GM18867 (cell line): ENCODE results near the gene FBLN1.

Source experiments
- ATAC-seq: cut with Tn5 transposase; IDR thresholded peaks from one replicate; pipeline ENCODE4 v1.9.1; 2021; ENCODE audit warnings: mild to moderate bottlenecking, moderate library complexity; ENCODE audit not compliant: unreplicated experiment

Gene FBLN1

DNA sequence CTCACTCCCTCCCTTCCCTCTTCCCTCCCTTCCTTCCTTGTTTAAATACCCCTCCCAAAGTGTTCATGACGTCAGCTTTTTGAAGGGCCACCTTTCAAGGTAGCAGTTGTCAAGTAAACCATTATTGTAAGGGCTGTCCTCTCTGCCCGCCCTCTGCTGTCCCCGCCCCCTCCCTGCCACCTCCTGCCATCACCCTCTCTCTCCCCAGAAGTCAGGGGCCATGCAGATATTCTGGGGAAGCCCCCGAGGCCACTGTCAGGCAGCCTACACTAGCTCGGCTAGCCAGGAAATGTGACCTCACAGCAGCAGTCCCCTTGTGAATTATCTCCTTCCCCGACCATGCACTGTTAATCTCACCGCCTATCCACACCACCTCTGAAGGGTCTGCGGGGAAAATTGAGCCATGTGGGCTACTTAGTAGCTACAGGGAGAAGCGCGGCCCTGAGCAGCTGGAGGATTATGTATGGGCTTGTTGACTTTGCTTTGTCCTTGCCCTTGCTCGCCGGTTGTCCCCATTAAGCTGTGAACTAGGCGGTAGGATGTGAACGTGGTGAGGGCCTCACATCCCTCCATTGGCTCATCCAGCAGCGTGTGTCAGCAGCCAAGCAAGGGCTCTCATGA is 126.9 kb downstream of the FBLN1 start:
- ATAC-seq: no peak

DNA sequence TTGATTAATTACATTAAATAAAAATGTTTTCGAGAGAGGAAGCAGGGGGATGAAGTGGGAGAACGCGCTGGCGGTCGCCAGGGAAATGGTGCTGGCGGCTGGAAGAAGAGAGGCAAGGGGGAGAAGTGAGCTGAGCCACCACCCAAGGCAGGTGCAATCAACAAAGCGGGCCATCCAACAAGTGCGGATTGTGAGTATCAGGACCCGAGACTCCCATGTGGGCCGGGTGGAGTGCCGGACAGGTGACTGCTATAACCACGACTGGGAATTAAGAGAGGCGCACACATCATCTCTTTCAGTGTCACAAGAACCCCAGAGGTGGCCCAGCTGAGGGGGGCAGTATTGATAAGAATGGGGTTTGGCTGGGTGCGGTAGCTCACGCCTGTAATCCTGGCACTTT is 127.8 kb downstream of the FBLN1 start:
- ATAC-seq: no peak

DNA sequence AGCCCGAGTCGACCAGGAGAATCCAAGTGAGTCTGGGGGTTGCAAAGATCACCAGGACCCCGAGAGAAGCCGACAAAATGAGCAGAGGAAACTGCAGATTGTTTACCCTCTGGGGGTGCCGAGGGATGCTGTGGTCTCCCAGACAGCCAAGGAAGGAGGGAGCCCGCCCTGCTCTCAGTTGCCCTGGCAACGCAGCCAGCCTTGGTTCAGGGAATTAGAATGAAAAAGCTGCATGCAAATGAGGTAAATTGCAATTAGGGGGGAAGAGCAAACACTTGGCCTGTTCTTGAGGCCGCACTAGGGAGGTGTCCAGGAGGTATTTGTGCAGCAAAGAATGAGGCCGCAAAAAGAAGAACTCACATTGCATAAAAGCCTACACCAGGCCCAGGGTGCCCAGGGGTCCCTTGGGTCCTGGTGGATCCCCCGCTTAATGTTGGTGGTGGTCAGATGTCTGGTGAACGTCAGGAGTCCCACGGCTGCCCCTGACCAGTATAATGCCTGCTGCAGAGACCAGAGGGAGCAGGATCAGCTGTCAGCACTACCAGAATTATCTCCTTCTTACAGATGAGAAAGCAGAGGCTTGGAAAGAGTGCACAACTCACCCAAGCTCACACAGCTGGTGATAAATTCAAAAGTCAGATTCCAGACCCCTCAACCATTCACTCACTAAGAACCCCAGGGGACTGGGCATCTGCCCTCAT is 128.6 kb downstream of the FBLN1 start:
- no peak for ATAC-seq

DNA sequence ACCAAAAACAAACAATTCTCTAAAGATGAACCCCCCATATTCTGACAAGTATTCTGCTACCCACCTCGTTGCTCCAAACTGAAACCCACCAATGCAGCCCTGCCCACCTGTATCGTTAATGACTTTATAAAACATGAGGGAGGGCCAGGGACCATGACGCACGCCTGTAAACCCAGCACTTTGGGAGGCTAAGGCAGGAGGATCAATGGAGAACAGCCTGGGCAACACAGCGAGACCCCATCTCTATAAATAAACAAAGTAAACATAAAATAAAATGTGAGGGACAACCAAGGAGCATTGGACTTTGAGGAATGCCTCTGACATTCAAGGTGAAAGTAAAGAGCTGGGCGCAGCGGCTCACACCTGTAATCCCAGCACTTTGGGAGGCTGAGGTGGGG is 129.2 kb downstream of the FBLN1 start:
- ATAC-seq: no peak

DNA sequence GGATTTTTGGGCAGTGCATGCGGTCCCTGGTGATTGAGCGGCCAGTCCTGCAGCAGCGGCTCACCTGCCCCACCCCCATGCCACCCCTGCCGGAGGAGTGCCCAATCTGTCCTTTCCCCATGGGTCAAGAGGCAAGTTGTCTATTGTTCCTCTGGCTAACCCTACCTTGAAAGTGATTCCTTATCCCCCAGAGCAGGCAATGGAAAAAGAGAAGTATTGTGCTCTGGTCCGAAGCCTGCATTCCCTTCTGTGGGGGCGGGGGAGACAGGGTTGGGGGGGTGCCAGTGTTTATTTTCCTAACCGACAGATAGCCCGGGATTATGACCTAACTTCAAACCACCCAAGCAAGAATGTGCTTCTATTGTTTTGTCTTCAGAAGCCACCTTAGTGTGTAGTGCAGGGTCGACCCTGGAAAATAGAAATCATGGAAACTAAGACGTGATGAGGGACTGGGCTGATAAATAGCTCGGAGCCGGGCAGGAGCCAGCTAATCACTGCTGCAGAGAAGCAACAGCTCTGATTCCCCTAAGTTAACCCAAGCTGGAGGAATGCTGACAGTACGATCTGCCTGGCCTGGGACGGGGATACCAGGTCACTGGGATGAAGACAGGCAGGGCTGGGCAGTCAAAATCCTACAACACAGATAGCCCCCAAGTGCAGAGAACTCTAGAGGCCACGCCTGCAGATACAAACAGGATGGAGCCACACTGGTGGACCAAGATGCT is 130.3 kb downstream of the FBLN1 start:
- ATAC-seq: no peak

DNA sequence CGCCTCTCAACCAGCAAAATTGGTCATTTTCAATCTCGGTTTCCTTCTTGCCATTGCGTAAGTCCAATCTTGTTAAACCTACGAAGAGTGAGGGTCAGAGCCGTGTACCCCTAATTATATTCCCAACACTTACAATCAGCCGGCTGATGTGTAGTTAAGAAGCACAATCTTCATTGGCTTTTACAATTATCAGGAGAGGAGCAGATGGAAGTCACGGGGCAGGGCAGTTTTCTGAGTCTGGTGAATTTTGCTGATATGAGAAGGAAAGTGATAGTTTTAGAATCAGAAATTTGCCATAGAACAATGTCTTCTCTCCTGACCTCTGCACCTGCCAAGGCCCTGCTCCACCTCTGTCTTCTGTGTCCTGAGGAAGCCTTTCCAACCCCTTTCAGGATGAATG is 134.0 kb downstream of the FBLN1 start:
- no peak for ATAC-seq

DNA sequence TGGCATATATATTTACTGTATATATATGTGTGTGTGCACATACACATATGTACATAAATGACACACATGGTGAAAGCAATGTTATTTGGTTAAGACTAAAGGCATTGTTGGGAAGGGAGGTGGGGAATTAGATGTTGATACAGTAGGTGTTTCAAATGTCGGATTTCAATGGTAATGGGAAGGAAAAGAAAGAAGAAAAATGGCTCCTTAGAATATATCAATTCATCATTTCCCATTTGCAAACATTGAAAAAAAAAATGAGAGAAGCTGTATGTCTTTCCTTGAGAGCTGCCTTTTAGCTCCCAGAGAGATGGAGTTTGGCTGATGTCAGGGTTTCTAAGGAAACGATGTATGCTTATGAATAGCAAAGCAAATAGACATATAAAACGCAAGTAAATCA is 135.5 kb downstream of the FBLN1 start:
- no peak for ATAC-seq

DNA sequence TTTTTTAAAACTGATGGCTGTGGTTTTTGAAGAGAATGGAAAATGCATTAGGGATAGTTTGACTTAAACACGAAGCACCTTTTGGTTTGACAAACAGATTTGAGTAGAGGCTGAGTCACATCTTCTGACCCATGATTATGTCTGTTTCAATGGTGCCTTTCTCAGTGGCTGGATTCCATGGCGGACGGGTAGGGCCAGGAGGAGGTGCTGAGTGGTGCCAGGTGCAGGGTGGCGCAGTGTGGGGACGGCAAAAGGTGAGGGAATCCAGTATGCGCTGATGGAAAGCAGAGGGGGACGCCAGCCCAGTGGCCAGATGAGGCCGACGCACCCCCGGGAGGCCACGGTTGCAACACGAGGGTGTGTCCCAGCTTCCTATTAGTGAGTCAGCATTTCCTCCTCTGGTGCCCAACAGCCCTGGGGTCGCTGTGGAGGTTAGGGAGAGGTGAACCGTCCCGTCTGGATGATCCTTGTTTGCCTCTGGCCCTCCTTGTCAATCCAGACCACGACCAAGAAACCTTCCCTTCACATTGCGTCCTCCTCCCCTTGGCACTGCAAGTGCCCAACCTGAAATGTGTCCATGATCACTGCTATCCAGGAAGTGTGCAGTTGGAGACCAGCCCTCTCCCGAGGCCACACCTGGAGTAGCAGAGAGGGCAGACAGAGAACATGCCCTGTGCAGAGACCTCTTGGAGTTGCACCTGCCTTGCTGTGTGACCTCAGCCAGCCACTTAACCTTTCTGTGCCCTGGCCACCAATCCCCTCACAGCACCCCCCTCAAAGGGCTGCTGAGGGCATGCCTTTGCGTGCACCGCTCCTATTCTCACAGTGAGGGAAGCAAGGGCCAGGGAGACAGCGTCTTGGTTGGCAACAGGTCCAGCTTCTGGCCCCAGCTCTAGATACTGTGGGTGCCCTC is 136.4 kb downstream of the FBLN1 start:
- no peak for ATAC-seq

DNA sequence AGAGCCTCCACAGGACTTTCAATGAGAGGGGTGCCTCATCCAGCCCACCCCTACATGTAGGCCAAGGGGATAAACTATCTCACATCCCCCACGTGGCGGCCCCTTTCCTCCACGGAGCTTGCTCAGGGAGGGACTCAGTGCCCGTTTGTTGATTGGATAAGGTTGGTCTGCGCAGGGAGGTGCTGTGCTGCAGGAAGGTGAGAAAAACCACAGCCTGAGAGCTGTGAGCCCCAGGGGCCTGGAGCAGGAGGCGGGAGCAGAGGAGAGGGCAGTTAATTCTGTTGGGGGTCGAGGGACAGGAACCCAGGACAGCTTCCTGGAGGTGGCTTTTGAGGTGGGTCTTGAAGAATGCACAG is 137.0 kb downstream of the FBLN1 start:
- ATAC-seq: no peak

DNA sequence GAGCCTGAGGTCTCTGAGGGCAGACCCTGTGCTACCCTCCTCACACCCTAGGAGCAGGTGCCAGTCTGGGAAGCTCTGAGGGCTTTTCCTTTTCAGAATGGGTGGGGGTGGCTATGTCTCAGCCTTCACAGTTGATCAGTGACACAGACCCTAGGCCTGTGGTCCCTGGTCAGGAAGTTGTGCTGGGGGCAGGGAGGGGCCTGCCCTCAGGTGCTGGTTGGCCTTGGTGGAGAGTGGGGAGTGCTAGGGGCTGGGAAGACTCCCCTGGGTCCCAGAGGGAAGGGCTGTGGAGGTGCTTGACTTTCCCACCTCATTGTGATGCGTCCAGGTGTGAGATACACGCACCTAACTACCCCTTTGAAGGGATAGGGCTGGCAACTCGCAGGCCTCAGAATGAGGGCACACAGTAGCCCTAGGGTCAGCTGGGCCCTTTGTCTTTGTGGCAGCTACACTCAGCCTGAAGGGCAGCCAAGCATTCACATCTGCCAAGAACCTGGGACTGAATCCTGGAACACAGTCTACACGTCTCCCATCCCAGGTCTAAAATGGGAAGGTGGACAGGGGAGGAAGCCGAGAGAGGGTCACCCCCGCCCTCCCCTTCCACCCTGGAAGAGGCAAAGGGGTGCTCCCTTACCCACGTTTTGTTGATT is 137.7 kb downstream of the FBLN1 start:
- no peak for ATAC-seq

DNA sequence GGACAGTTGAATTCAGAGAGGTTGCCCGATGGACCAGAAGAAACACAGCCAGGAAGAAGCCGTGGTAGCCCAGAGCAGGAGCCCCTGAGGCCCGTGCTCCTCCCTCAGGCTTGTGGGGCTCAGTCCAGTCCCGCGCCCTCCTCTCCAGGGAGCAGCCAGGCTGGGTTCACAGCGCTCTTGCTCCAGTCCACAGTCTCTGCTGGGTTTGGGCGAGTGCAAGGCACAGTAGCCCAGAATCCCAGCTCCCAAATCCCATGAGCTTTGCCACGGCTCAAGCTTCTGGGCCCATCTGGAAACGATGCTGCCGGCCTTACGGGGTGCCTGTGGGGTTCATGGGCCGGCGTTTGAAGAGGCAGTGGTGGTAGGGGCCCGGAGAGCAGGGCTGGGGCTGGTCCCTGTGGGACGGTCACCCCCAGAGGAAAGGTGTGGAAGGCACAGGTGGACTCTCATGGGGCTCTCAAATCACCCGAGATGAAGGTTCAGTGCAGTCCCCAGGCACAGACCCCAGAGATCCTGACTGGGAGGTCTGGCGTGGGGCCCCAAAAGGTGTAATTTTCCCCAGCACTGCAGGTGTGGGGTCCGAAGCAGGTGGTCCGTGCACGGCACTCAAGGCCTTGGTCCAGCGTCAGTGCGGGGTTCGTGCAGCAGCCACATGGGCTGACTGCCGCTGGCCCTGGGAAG is 138.4 kb downstream of the FBLN1 start:
- ATAC-seq: no peak

DNA sequence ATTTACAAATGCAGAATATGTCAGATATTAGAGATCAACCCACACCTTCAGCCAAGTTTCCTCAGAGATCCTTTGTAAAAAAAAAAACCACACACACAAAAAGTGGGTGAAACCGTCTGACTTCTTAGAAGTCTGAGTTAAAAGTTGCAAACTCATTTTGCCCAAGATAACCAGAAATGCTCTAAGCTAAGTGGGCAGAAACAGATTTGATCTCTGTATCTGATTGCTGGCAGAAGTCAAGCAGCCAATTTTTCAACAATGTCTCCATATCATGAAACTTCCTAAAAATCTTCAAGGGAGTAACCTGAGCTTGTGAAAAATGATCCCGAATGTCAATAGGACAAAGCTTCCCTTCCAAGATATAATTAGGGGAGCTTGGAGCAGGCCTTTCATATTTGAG is 140.3 kb downstream of the FBLN1 start:
- no peak for ATAC-seq

DNA sequence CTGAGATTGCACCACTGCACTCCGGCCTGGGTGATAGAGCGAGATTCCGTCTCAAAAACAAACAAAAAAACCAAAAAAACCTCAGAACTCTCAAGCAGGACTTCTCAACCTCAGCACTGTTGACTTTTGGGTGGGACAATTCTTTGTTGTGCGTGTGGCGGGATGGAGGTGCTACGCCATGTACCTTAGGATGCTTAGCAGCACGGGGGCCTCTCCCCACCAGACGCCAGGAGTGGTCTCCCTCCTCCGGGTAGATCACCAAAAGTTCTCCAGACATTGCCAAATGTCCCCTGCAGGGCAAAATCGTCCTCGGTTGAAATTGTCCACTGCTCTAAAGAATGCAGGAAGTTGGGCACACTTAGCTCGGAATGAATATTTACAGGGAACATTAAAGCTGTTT is 142.0 kb downstream of the FBLN1 start:
- no peak for ATAC-seq

DNA sequence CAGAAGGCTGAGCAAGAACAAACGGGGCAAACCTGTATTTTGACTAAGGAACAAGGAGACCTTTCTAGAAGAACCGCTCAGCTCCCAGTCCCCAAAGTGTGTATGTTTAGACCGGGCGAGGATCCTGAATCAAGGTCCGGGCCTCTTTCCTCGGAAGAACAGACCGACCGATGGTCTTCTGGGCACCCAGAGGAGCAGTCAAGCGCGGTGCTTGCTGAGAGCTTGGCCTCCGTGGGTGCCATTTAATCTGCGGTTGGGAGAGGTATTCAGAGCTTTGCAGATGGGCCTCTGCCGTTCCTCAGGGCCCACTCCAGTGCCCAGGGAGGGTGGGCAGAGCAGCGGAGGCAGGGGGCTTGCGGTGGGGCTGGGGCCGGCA is 142.5 kb downstream of the FBLN1 start:
- no peak for ATAC-seq

DNA sequence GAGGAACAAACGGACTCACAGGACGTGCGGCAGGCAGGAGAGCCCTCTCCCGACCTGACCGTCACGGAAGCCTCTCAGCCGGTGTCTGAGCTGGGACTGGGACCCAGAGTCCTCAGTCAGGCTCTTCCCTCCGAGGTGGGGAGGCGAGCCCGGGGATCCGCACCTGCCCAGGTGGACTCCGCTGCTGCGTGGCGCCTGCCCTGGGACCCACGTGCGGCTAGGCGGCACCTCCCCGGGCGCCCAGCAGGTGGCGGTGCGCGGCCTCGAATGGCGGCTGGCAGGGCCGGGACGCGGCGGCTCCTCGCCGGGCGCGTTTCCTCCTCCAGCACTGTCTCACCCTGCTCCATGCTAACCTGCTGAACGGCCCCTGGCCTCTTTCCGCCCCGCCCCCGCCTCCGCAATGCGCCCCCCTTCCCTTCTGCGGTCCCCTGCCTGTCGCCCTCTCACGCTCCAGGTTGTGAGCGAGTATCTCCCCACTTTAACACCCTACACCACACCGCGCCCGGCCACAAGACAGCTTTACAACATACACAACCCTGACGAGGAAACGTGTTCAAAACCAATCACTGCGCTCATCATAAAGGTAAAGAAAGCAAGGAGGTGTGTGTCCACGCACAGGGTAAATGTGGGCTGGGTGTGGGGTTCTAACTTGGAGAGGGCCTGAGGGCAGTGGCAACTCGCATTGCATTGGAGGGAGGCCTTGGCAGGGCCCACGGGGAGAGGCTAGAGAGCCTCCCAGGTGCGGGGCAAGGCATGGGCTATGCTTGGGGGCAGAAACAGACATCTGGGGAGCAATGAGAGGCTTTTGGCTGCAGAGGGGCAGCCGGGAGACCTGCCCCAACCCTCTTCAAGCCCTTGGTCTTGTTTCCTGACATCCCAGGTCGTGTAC is 143.1 kb downstream of the FBLN1 start:
- ATAC-seq: no peak

DNA sequence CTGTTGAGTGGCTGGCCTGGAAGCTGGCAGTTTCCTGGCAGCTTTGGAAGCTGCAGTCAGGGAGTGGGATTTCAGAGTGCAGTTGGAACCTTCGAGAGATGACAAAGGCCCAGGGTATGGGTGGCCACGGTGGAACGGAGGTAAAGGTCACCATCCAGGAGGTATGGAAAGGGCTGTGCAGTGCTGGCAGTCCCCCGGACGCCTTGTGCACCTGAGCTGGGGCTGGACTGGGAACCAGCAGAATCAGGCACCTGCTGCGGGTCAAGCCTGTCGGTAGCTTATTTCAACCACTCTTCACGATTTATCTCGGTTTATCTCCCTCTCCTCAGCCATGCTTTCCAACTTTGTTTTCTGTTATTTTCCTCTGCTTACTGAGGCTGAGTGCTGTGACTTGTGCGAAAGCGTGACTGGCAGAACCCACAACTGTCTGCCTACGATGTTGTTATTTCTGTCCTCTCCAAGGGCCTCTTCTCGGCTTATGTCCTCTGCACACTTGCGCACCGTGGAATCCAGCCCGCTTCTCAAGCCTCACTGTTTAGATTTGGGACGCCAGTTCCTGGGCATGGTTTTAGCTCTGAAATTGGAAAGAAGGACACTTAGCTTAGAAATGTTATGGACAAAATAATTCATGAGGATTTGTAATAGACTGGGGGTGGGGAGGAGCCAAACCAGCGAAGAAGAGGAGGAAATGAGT is 145.0 kb downstream of the FBLN1 start:
- no peak for ATAC-seq

DNA sequence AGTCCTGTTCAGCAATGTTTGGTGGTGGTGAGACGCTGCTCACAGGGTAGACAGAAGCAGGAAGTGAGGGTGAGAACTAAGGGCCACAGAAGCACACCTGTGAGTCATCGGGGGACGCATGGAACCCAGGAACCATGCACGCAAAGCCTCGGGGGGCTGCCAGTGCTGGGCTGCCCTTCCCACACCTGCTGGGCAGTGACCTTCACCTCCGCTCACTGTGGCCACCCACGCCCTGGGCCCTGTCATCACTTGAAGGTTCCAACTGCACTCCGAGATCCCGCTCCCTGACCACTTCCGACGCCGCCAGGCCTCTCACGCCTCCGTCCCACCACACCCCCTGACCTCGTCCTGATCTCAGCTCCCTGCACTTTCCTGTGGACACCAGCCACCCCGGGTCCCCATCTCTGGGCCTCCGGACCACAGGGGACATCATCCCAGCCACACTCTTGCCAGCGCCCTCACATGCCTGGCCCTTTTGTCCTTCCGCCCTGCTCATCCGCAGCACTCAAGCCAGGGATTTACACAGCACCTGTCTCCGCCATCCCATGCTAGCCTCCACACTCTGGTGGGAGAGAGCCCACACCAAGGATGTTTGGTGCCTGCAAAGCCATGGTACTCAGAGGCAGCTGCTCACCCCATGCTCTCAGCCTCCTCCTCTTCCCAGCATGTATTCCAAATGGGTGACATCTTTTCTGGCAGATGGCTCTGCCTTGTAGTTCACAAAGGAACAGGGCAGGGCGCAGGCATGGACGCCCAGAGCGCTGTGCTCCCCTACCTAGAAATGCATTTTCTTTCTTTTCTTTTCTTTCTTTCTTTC is 145.8 kb downstream of the FBLN1 start:
- ATAC-seq: no peak

DNA sequence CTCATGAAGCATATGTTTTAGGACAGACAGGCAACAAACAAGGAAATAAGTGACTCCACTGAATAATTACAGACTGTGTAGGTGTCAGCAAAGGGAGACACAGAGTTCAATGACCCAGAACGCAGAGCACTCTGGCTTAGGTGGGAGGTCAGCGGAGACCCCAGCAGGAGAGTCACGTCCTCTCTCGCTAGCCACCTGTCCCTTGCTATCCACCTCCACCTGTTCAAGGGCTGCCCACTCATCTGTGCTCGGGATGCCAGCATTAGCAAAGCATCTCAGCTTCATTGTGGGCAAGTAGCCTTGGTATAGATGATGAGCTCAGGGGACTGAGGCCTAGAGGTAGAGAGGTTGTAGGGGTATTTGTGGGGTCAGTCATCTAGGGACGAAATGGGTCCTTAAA is 147.1 kb downstream of the FBLN1 start:
- ATAC-seq: no peak
